Gastroesophageal sphincter (tissue), 3 donors: ENCODE data around the gene LGR4.

Experiments used
- CTCF ChIP-seq, 4 experiments: fragments of 200-600 bp in 2 of 4; fragments of 450-650 bp in 2 of 4; sonication (generic) in 1 of 4; IDR thresholded peaks; one replicate each; pipeline ENCODE4 v1.5.1; 2017 to 2019; ENCODE audit warnings: antibody characterized with exemption in 4 of 4, mild to moderate bottlenecking in 2 of 4, moderate library complexity in 2 of 4
- EP300 ChIP-seq: sonication (generic); formaldehyde crosslinking; IDR thresholded peaks from one replicate; pipeline ENCODE4 v1.6.1; 2017; ENCODE audit warnings: antibody characterized with exemption, mild to moderate bottlenecking
- POLR2A ChIP-seq, 2 donors: fragments of 450-650 bp; IDR thresholded peaks; one replicate each; pipeline ENCODE4 v1.6.1; 2017; ENCODE audit warnings: antibody characterized with exemption in 2 of 2, mild to moderate bottlenecking in 2 of 2, moderate library complexity in 1 of 2
- POLR2AphosphoS5 ChIP-seq: sonication (generic); formaldehyde crosslinking; IDR thresholded peaks from one replicate; pipeline ENCODE4 v1.6.1; 2017; ENCODE audit warnings: antibody characterized with exemption

- TF ChIP-seq POLR2AphosphoS5 (no peak), CTCF (IDR thresholded peaks at IDR 0.05) (no peak), EP300 (no peak), POLR2A (IDR thresholded peaks at IDR 0.05) (no peak)
Observed at GRCh38 chr11:27489092-27489491, 16.5 kb upstream of the LGR4 start.
